ENCODE results near the gene S100Z.

DNA sequence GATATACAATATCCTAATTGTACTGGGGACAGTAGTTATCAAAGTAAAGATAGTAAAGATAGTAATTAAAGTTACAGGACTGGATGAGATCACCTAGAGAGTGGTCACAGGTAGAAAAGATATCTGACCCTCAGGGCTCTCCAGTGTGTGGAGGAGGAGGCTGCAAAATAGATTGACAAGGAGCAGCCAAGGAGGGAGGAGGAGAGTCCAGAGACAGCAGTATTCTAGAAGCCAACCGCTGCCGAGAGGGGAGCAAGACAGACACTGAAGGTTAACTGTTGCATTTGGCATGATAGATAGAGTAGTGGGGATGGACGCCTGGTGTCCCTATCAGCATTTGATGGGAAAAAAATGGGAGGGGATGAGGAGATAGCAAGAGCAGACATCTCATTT lies 48.0 kb upstream of the S100Z start:
- TF ChIP-seq CTCF (IDR thresholded peaks at IDR 0.05) (no peak), POLR2AphosphoS5 (IDR thresholded peaks at IDR 0.05) (no peak), POLR2A (IDR thresholded peaks at IDR 0.05) (no peak), EP300 (IDR thresholded peaks at IDR 0.05) (no peak)
